GM12878 (cell line): ENCODE results near the gene ODAPH. TPM values are rescaled to one million over a fixed set of nuclear protein-coding genes. Genes with fewer than 3 reads are reported as not detected.

Source experiments
- ATAC-seq: fragments of 200-7000 bp; cut with Tn5 transposase; 3 replicates; pipeline ENCODE4 v1.9.1; 2020; ENCODE audit warnings: mild to moderate bottlenecking, moderate library complexity
- BruUV-seq: library from RNA; stranded (reverse); fragments of 400-500 nt; replicated peaks from 2 replicates; lab custom pipeline; 2021; lab: Mats Ljungman, UMichigan
- CTCF ChIA-PET: fragments of 300-600 bp; sonication (Branson Sonifier 250); formaldehyde crosslinking; extraction: SDS; loops from one replicate; lab custom pipeline; 2021; ENCODE audit warnings: inconsistent platforms; lab: Yijun Ruan, JAX
- POLR2A ChIA-PET: fragments of 350-600 bp; formaldehyde crosslinking; extraction: SDS; loops from one replicate; lab custom pipeline; 2021; ENCODE audit warnings: inconsistent platforms; lab: Charles Lee
- RAD21 ChIA-PET: fragments of 300-600 bp; sonication (Branson Sonifier 250); formaldehyde crosslinking; loops from one replicate; lab custom pipeline; 2023; ENCODE audit warnings: antibody characterized with exemption; ENCODE audit not compliant: unreplicated experiment; lab: Charles Lee
- SMC1A ChIA-PET: fragments of 300-600 bp; sonication (Branson Sonifier 250); formaldehyde crosslinking; loops from one replicate; lab custom pipeline; 2023; ENCODE audit not compliant: unreplicated experiment, uncharacterized antibody; lab: Charles Lee
- DNase-seq: peaks from one replicate; pipeline ENCODE4 v3.0.0-alpha.2; 2011; ENCODE audit warnings: low read depth, low spot score
- FAIRE-seq: peaks from 3 replicates; lab custom pipeline; 2011; peaks lifted over from hg19 to GRCh38; lab: Jason Lieb, UNC
- H2AFZ ChIP-seq: 2 replicates; pipeline ENCODE4 v1.6.0; 2011; ENCODE audit warnings: low read depth, low read length, control low read depth; ENCODE audit not compliant: control insufficient read depth
- H3K27ac ChIP-seq: 2 replicates; pipeline ENCODE4 v1.5.1; 2011; ENCODE audit warnings: control low read depth; ENCODE audit not compliant: control insufficient read depth, insufficient read depth
- H3K27me3 ChIP-seq, 2 experiments: replicated peaks in 1 of 2; 2 replicates each; pipeline versions ENCODE4 v1.6.0 to v1.6.1; 2011; ENCODE audit warnings: low read length in 1 of 2; ENCODE audit not compliant: control insufficient read depth in 2 of 2, insufficient read depth in 2 of 2
- H3K36me3 ChIP-seq, 2 experiments: 2 replicates each; pipeline ENCODE4 v1.5.1; 2011; ENCODE audit warnings: low read length in 1 of 2; ENCODE audit not compliant: control insufficient read depth in 2 of 2, insufficient read depth in 2 of 2
- H3K4me1 ChIP-seq: 2 replicates; pipeline ENCODE4 v1.6.1; 2011; ENCODE audit warnings: mild to moderate bottlenecking, low read length, moderate library complexity, mixed read lengths; ENCODE audit not compliant: control insufficient read depth, insufficient read depth
- H3K4me2 ChIP-seq: 2 replicates; pipeline ENCODE4 v1.6.0; 2011; ENCODE audit warnings: control low read depth; ENCODE audit not compliant: control insufficient read depth, insufficient read depth
- H3K4me3 ChIP-seq: fragments of 200-600 bp; sonication (generic); 2 replicates; pipeline ENCODE4 v1.5.1; 2016
- H3K79me2 ChIP-seq: 2 replicates; pipeline ENCODE4 v1.6.0; 2011; ENCODE audit warnings: low read length; ENCODE audit not compliant: control insufficient read depth, insufficient read depth
- H3K9ac ChIP-seq: 2 replicates; pipeline ENCODE4 v1.8.0; 2011; ENCODE audit warnings: low read length, control low read depth, mixed read lengths; ENCODE audit not compliant: control insufficient read depth, insufficient read depth
- H3K9me3 ChIP-seq: replicated peaks from 3 replicates; pipeline ENCODE4 v1.5.1; 2011; ENCODE audit warnings: mild to moderate bottlenecking, low read length; ENCODE audit not compliant: control insufficient read depth, insufficient read depth
- H4K20me1 ChIP-seq: 2 replicates; pipeline ENCODE4 v1.6.0; 2011; ENCODE audit not compliant: control insufficient read depth, insufficient read depth
- BMI1 ChIP-seq: fragments of 450-650 bp; IDR thresholded peaks from 2 replicates; pipeline ENCODE4 v1.6.1; 2016; ENCODE audit warnings: mild to moderate bottlenecking, moderate library complexity, borderline replicate concordance
- CBFB ChIP-seq: IDR thresholded peaks from 2 replicates; pipeline ENCODE4 v1.6.1; 2016; ENCODE audit warnings: antibody characterized with exemption, low read depth
- JUND ChIP-seq: IDR thresholded peaks from 2 replicates; pipeline ENCODE4 v1.6.1; 2012; ENCODE audit warnings: low read depth, mild to moderate bottlenecking, low read length, improper control_type of control experiment, moderate library complexity
- KDM1A ChIP-seq: fragments of 200-600 bp; sonication (generic); IDR thresholded peaks from 2 replicates; pipeline ENCODE4 v1.6.1; 2016; ENCODE audit warnings: borderline replicate concordance
- MYC ChIP-seq: IDR thresholded peaks from 2 replicates; pipeline ENCODE4 v1.6.1; 2011; ENCODE audit warnings: mild to moderate bottlenecking, low read length, moderate library complexity, inconsistent platforms; ENCODE audit not compliant: insufficient read depth, insufficient replicate concordance, insufficient read length, severe bottlenecking
- NRF1 ChIP-seq: conservative IDR thresholded peaks from 2 replicates; pipeline ENCODE4 v1.6.1; 2011; ENCODE audit warnings: mild to moderate bottlenecking, low read depth, low read length, improper control_type of control experiment
- POLR2AphosphoS2 ChIP-seq: IDR thresholded peaks from 2 replicates; pipeline ENCODE4 v1.6.1; 2011; ENCODE audit warnings: low read depth, mild to moderate bottlenecking, low read length, improper control_type of control experiment, moderate library complexity
- TAF1 ChIP-seq: IDR thresholded peaks from 2 replicates; pipeline ENCODE4 v1.6.1; 2011; ENCODE audit warnings: mild to moderate bottlenecking, low read depth, low read length, borderline replicate concordance
- TCF3 ChIP-seq: IDR thresholded peaks from 2 replicates; pipeline ENCODE4 v1.6.1; 2012; ENCODE audit warnings: low read depth, mild to moderate bottlenecking, low read length, borderline replicate concordance; ENCODE audit not compliant: insufficient read depth
- ZNF622 ChIP-seq: fragments of 450-650 bp; IDR thresholded peaks from 2 replicates; pipeline ENCODE4 v1.6.1; 2017; ENCODE audit warnings: mild to moderate bottlenecking, inconsistent platforms
- WGBS: methylation state at CpG from one replicate; pipeline ENCODE4 v1.1.6; 2016; ENCODE audit warnings: low lambda C conversion rate; ENCODE audit not compliant: insufficient replicate concordance, insufficient coverage; ENCODE audit errors: missing lambda C conversion rate; 5-methylcytosine and 5-hydroxymethylcytosine counted together
- in situ Hi-C: fragments of 300-500 bp; cut with MboI; formaldehyde crosslinking; loops from 9 replicates; pipeline ENCODE4 v1.14.3; 2018; ENCODE audit warnings: mixed read lengths
- intact Hi-C: fragments of 100-400 bp; cut with micrococcal nuclease; formaldehyde crosslinking; loops from one replicate; pipeline ENCODE4 v1.14.2; 2022; ENCODE audit not compliant: unreplicated experiment
- polyA plus RNA-seq, 11 experiments: library from polyadenylated mRNA; depleted of rRNA in 4 of 11; unstranded in 6 of 11; stranded (reverse) in 5 of 11; fragments of >200 nt; fragmentation: Nextera tagmentation in 4 of 11; fragmentation: Illumina TruSeq in 1 of 11; extraction: Ambion mirVana in 4 of 11; extraction: Trizol in 1 of 11; gene quantifications; 1 replicate in 1 of 11; 2 replicates in 10 of 11; pipeline versions ENCODE4 v1.2.1 to v1.2.3, GENCODE V29; 2011 to 2016; ENCODE audit warnings: inconsistent platforms in 2 of 11, missing spikeins in 2 of 11, low read depth in 1 of 11
- total RNA-seq, 4 experiments: library from RNA; depleted of rRNA in 3 of 4; stranded (reverse); fragments of >200 nt in 3 of 4; fragmentation: Illumina TruSeq in 1 of 4; extraction: Trizol in 1 of 4; gene quantifications; 2 replicates each; pipeline versions ENCODE4 v1.2.1 to v1.2.3, GENCODE V29; 2013 to 2021
- TF ChIP-seq, protein P1 (sequence below): IDR thresholded peaks from 2 replicates; pipeline ENCODE4 v1.6.1; 2011; ENCODE audit warnings: low read depth, mild to moderate bottlenecking, low read length, moderate library complexity, borderline replicate concordance; ENCODE audit errors: extremely low read depth
- TF ChIP-seq, protein P2 (sequence below): fragments of 450-650 bp; formaldehyde crosslinking; IDR thresholded peaks from 2 replicates; pipeline ENCODE4 v1.5.0; 2022; ENCODE audit warnings: mild to moderate bottlenecking, missing genetic modification characterization
- TF ChIP-seq, protein P3 (sequence below): fragments of 450-650 bp; IDR thresholded peaks from 2 replicates; pipeline ENCODE4 v1.6.1; 2018; ENCODE audit warnings: mild to moderate bottlenecking, low read depth, moderate library complexity; ENCODE audit not compliant: partially characterized antibody
- TF ChIP-seq, protein P4 (sequence below): fragments of 450-650 bp; conservative IDR thresholded peaks from 2 replicates; pipeline ENCODE4 v1.6.1; 2017; ENCODE audit warnings: mild to moderate bottlenecking, moderate library complexity

Gene ODAPH
- total and polyA plus RNA-seq, 10 of the 15 experiments (the other 5 are each of a cell fraction or from before 2014, with no cell fraction given) = 0.06 to 0.13 (median 0.12) TPM; not detected in 6

DNA sequence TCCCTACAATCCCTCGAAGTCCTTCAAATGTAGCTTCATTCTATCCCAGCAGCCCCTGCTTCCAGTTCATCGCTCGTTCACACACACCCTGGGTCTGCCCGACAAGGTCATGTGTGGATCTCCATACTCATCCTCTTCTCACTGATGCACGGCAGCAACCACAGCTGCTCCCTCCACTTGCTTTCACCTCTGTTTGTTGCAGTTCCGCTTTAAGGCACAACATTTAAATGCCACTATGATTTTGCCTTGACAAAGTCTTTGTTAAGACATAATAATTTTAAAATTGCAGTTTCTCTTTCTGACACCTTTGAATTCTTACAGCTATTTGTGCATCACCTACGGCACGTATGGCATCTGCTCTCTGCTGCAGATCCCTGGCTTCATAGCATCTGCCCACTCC lies 1.8 kb downstream of the ODAPH start:
- intact Hi-C loops = no loop called here
- H3K79me2 ChIP-seq = no peaks in the 10 kb centered on the region
- no peak overlapping the region for H3K9ac ChIP-seq
- no peaks in the 10 kb centered on the region; a peak in 1 of 4 replicates for H3K27me3 ChIP-seq
- WGBS = 35% methylated on average over 8 of the region's 8 CpGs
- no peaks in the 10 kb centered on the region for H3K36me3 ChIP-seq
- SMC1A ChIA-PET = interaction anchor here (0.5 kb wide), 1 partner anchor 462 kb away, joined by 4 read pairs; no protein-coding TSS in a partner anchor
- H4K20me1 ChIP-seq = no peaks in the 10 kb centered on the region; the same call in 1 of the 2 replicates
- TF ChIP-seq, protein P1, sequence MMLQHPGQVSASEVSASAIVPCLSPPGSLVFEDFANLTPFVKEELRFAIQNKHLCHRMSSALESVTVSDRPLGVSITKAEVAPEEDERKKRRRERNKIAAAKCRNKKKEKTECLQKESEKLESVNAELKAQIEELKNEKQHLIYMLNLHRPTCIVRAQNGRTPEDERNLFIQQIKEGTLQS = no peak
- TF ChIP-seq JUND (no peak), MYC (no peak), NRF1 (no peak), KDM1A (no peak), BMI1 (no peak), ZNF622 (no peak), CBFB (no peak), TCF3 (no peak), POLR2AphosphoS2 (no peak), TAF1 (no peak)
- TF ChIP-seq, protein P2, sequence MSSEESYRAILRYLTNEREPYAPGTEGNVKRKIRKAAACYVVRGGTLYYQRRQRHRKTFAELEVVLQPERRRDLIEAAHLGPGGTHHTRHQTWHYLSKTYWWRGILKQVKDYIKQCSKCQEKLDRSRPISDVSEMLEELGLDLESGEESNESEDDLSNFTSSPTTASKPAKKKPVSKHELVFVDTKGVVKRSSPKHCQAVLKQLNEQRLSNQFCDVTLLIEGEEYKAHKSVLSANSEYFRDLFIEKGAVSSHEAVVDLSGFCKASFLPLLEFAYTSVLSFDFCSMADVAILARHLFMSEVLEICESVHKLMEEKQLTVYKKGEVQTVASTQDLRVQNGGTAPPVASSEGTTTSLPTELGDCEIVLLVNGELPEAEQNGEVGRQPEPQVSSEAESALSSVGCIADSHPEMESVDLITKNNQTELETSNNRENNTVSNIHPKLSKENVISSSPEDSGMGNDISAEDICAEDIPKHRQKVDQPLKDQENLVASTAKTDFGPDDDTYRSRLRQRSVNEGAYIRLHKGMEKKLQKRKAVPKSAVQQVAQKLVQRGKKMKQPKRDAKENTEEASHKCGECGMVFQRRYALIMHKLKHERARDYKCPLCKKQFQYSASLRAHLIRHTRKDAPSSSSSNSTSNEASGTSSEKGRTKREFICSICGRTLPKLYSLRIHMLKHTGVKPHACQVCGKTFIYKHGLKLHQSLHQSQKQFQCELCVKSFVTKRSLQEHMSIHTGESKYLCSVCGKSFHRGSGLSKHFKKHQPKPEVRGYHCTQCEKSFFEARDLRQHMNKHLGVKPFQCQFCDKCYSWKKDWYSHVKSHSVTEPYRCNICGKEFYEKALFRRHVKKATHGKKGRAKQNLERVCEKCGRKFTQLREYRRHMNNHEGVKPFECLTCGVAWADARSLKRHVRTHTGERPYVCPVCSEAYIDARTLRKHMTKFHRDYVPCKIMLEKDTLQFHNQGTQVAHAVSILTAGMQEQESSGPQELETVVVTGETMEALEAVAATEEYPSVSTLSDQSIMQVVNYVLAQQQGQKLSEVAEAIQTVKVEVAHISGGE (CRISPR knock-in tag) = no peak
- TF ChIP-seq, protein P3, sequence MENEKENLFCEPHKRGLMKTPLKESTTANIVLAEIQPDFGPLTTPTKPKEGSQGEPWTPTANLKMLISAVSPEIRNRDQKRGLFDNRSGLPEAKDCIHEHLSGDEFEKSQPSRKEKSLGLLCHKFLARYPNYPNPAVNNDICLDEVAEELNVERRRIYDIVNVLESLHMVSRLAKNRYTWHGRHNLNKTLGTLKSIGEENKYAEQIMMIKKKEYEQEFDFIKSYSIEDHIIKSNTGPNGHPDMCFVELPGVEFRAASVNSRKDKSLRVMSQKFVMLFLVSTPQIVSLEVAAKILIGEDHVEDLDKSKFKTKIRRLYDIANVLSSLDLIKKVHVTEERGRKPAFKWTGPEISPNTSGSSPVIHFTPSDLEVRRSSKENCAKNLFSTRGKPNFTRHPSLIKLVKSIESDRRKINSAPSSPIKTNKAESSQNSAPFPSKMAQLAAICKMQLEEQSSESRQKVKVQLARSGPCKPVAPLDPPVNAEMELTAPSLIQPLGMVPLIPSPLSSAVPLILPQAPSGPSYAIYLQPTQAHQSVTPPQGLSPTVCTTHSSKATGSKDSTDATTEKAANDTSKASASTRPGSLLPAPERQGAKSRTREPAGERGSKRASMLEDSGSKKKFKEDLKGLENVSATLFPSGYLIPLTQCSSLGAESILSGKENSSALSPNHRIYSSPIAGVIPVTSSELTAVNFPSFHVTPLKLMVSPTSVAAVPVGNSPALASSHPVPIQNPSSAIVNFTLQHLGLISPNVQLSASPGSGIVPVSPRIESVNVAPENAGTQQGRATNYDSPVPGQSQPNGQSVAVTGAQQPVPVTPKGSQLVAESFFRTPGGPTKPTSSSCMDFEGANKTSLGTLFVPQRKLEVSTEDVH = no peak
- TF ChIP-seq, protein P4, sequence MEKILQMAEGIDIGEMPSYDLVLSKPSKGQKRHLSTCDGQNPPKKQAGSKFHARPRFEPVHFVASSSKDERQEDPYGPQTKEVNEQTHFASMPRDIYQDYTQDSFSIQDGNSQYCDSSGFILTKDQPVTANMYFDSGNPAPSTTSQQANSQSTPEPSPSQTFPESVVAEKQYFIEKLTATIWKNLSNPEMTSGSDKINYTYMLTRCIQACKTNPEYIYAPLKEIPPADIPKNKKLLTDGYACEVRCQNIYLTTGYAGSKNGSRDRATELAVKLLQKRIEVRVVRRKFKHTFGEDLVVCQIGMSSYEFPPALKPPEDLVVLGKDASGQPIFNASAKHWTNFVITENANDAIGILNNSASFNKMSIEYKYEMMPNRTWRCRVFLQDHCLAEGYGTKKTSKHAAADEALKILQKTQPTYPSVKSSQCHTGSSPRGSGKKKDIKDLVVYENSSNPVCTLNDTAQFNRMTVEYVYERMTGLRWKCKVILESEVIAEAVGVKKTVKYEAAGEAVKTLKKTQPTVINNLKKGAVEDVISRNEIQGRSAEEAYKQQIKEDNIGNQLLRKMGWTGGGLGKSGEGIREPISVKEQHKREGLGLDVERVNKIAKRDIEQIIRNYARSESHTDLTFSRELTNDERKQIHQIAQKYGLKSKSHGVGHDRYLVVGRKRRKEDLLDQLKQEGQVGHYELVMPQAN = no peak
- TF ChIP-seq, all 136 proteins: peak for 0
- ChIA-PET POLR2A (no interaction called here), CTCF (interaction anchor here (1.0 to 1.4 kb wide), 2 partner anchors 49 to 290 kb away, joined by 4 to 5 read pairs; no protein-coding TSS in a partner anchor), RAD21 (interaction anchor here (1.6 kb wide), 1 partner anchor 14 kb away, joined by 3 read pairs; no protein-coding TSS in a partner anchor)
- Histone ChIP-seq H3K27ac (no peak overlapping the region), H3K4me3 (no peak overlapping the region), H3K9me3 (no peaks in the 10 kb centered on the region), H3K4me2 (no peak overlapping the region; the same call in 1 of the 2 replicates), H2AFZ (no peak overlapping the region), H3K4me1 (peaks cover 3% of the 10 kb centered on the region; the same call in 1 of the 2 replicates)
- FAIRE-seq (no peak), ATAC-seq (no peak), DNase-seq (no peak)
- BruUV-seq = no TSS peak
- in situ Hi-C loops = no loop called here
